Fibroblast of lung (primary cell): Measurements from ENCODE around the gene GHRL.
A peak's percentile ranks its signal among the peaks of the same experiment; 100 is the strongest.

Experiments used
- EZH2 ChIP-seq: IDR thresholded peaks from 2 replicates; pipeline ENCODE4 v1.5.1; 2012; ENCODE audit warnings: low read length, control low read depth, mild to moderate bottlenecking; ENCODE audit errors: missing control alignments
- TF ChIP-seq, protein P1 (sequence below), 2 donors: IDR thresholded peaks in 1 of 2; conservative IDR thresholded peaks in 1 of 2; 1 replicate in 1 of 2; 2 replicates in 1 of 2; pipeline ENCODE4 v1.5.1; 2011 to 2012; ENCODE audit warnings: low read length in 2 of 2, control low read depth in 1 of 2, inconsistent platforms in 1 of 2, low read depth in 1 of 2, mild to moderate bottlenecking in 1 of 2

DNA sequence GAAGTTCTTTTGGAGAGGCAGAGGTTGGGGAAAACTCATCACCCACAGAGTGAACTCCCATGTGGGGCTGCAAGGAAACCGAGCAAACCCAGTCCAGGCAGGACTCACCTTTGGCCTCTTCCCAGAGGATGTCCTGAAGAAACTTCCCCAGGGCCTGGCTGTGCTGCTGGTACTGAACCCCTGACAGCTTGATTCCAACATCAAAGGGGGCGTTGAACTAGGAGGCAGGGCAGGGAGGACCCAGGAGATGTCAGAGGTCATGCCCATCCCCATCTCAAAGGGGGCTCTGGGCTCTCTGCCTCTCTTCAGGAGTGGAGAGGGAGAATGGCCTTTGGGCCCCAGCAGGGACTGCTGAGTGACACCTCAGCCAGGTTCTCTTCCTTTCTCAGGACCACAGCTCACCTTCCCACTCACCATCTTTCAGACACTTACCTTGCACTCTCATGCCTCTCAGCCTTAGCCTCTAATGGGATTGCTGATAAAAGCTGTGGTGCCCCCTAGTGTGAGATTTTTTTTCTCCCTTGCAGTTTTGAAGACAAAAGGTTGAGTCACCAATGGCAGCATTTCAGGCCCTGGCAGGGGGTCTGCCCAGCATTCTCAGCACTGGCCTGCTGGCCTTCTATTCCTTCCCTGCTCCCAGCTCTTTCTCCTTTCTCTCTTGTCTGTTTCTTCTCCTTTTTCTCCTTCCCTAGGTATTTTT lies 6.0 kb downstream of the GHRL start:
- TF ChIP-seq, protein P1, sequence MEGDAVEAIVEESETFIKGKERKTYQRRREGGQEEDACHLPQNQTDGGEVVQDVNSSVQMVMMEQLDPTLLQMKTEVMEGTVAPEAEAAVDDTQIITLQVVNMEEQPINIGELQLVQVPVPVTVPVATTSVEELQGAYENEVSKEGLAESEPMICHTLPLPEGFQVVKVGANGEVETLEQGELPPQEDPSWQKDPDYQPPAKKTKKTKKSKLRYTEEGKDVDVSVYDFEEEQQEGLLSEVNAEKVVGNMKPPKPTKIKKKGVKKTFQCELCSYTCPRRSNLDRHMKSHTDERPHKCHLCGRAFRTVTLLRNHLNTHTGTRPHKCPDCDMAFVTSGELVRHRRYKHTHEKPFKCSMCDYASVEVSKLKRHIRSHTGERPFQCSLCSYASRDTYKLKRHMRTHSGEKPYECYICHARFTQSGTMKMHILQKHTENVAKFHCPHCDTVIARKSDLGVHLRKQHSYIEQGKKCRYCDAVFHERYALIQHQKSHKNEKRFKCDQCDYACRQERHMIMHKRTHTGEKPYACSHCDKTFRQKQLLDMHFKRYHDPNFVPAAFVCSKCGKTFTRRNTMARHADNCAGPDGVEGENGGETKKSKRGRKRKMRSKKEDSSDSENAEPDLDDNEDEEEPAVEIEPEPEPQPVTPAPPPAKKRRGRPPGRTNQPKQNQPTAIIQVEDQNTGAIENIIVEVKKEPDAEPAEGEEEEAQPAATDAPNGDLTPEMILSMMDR (conservative IDR thresholded peaks at IDR 0.05 in 1 of 2, IDR thresholded peaks at IDR 0.05 in 1 of 2; ENCODE audit: low read depth in 1 of 2, low read length in 2 of 2), result peak; percentile 41 to 69
- no peak for TF ChIP-seq EZH2
